ENCODE results near the gene BSCL2. TPM values are rescaled to one million over a fixed set of nuclear protein-coding genes. Genes with fewer than 3 reads are reported as not detected.
"Not testable (repeated sequence)": the region's sequence is repeated elsewhere in the genome, so short reads cannot be mapped to it uniquely, and the experiment has no call there.

Gene BSCL2
- total and polyA plus RNA-seq, 2 donors (not counting 1 experiment from before 2014, with no cell fraction given), result 38.5 to 56.3 TPM

DNA sequence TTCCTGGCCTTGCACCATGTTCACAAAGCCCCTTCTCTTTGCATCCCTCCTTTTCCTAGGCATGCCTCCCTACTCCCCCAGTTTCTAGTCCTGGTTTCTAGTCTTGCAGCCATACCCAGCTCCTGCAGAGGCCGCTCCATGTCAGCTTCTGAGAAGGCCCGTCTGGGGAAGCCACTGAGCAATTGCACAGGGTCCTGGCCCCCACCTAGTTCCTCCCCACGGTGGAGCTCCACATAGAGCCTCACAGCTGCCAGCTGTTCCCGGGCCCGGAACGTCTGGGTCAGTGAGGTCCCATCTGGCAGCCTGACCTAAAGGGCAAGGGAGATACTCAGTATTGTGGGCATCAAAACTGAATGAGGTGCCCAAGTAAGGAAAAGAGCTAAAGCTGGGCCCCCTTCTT, 30.5 kb downstream of the BSCL2 start:
- Histone ChIP-seq H3K4me3 (ENCODE audit: control extremely low read depth in 1 of 5, extremely low read depth in 1 of 5, insufficient read depth in 1 of 5, low read depth in 2 of 5, low read length in 4 of 5) (no peak overlapping the region), H3K9me3 (ENCODE audit: control extremely low read depth in 1 of 3, control insufficient read depth in 2 of 3, insufficient read depth in 1 of 3, low read length in 2 of 3) (no peaks in the 10 kb centered on the region), H4K20me1 (ENCODE audit: control insufficient read depth, insufficient read depth, low read length, poor library complexity, severe bottlenecking) (peaks cover 5% of the 10 kb centered on the region), H3K4me2 (replicated peaks; ENCODE audit: low read depth, low read length, poor library complexity, severe bottlenecking) (no peak overlapping the region), H3K27ac (ENCODE audit: low read length in 2 of 2) (peak overlapping the region in 1 of 2 donors; percentile 99), H2AFZ (ENCODE audit: insufficient read depth, low read depth, low read length, poor library complexity, severe bottlenecking) (no peak overlapping the region), H3K27me3 (replicated peaks in 1 of 4; ENCODE audit: control extremely low read depth in 1 of 4, control insufficient read depth in 3 of 4, insufficient read depth in 4 of 4, low read length in 3 of 4) (no peaks in the 10 kb centered on the region), H3K36me3 (replicated peaks in 1 of 2; ENCODE audit: control extremely low read depth in 1 of 2, control insufficient read depth in 1 of 2, extremely low read depth in 1 of 2, insufficient read depth in 2 of 2, low read length in 1 of 2) (peaks cover 1 to 27% of the 10 kb centered on the region in 2 experiments), H3K79me2 (ENCODE audit: control insufficient read depth, insufficient read depth, low read length) (peaks cover 58% of the 10 kb centered on the region), H3K4me1 (ENCODE audit: control insufficient read depth in 2 of 2, insufficient read depth in 2 of 2, low read length in 2 of 2) (peaks cover 22 to 35% of the 10 kb centered on the region in 2 donors), H3K9ac (ENCODE audit: low read length) (no peak overlapping the region)
- DNase-seq, result no peak
- TF ChIP-seq, protein P1, sequence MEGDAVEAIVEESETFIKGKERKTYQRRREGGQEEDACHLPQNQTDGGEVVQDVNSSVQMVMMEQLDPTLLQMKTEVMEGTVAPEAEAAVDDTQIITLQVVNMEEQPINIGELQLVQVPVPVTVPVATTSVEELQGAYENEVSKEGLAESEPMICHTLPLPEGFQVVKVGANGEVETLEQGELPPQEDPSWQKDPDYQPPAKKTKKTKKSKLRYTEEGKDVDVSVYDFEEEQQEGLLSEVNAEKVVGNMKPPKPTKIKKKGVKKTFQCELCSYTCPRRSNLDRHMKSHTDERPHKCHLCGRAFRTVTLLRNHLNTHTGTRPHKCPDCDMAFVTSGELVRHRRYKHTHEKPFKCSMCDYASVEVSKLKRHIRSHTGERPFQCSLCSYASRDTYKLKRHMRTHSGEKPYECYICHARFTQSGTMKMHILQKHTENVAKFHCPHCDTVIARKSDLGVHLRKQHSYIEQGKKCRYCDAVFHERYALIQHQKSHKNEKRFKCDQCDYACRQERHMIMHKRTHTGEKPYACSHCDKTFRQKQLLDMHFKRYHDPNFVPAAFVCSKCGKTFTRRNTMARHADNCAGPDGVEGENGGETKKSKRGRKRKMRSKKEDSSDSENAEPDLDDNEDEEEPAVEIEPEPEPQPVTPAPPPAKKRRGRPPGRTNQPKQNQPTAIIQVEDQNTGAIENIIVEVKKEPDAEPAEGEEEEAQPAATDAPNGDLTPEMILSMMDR (IDR thresholded peaks at IDR 0.05), result no peak
- no peak for TF ChIP-seq EZH2 (IDR thresholded peaks at IDR 0.05; ENCODE audit: borderline replicate concordance, insufficient read depth, low read depth, low read length, poor library complexity, severe bottlenecking)
- no peaks in the 10 kb centered on the region for H3K27me3 Mint-ChIP-seq
- peaks cover 44% of the 10 kb centered on the region for H3K4me1 Mint-ChIP-seq
- intact Hi-C loops (cut with micrococcal nuclease), result no loop called here
- ChIA-PET POLR2A (interaction anchor here (0.6 to 1.9 kb wide), 4 partner anchors 10 to 85 kb away, joined by 3 to 6 read pairs (median 3); partner anchors contain the start of genes C11orf98, CSKMT and TUT1), CTCF (interaction anchor here (0.5 to 1.8 kb wide), 5 partner anchors 18 to 1249 kb away, joined by 3 to 5 read pairs (median 4); partner anchors contain the start of gene INTS5)
- 89% methylated on average over 3 of the region's 6 CpGs for WGBS (ENCODE audit: insufficient coverage)
- H3K27ac Mint-ChIP-seq, result no peak overlapping the region
- H3K4me3 Mint-ChIP-seq, result peak overlapping the region; percentile 88
- no peaks in the 10 kb centered on the region for H3K9me3 Mint-ChIP-seq (ENCODE audit: insufficient read depth)
- ATAC-seq (ENCODE audit: low read depth), result no peak

DNA sequence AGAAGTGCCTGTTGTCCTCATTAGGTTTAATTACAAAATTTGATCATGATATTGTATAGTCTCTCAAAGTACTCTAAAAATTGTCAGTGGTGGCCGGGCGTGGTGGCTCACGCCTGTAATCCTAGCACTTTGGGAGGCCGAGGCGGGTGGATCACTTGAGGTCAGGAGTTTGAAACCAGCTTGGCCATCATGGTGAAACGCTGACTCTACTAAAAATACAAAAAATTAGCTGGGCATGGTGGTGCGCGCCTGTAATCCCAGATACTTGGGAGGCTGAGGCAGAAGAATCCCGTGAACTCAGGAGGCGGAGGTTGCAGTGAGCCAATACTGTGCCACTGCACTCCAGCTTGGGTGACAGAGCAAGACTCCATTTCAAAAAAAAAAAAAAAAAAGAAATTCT, 31.8 kb downstream of the BSCL2 start:
- H2AFZ ChIP-seq (ENCODE audit: insufficient read depth, low read depth, low read length, poor library complexity, severe bottlenecking); intact Hi-C loops (cut with micrococcal nuclease); H3K9me3 ChIP-seq (ENCODE audit: control extremely low read depth in 1 of 3, control insufficient read depth in 2 of 3, insufficient read depth in 1 of 3, low read length in 2 of 3); H3K27me3 Mint-ChIP-seq; H3K27me3 ChIP-seq (replicated peaks in 1 of 4; ENCODE audit: control extremely low read depth in 1 of 4, control insufficient read depth in 3 of 4, insufficient read depth in 4 of 4, low read length in 3 of 4); ATAC-seq (ENCODE audit: low read depth); H3K4me3 Mint-ChIP-seq; H3K9ac ChIP-seq (ENCODE audit: low read length); H3K4me3 ChIP-seq (ENCODE audit: control extremely low read depth in 1 of 5, extremely low read depth in 1 of 5, insufficient read depth in 1 of 5, low read depth in 2 of 5, low read length in 4 of 5); H4K20me1 ChIP-seq (ENCODE audit: control insufficient read depth, insufficient read depth, low read length, poor library complexity, severe bottlenecking); H3K9me3 Mint-ChIP-seq (ENCODE audit: insufficient read depth); H3K4me2 ChIP-seq (replicated peaks; ENCODE audit: low read depth, low read length, poor library complexity, severe bottlenecking); DNase-seq; H3K27ac Mint-ChIP-seq; H3K27ac ChIP-seq (ENCODE audit: low read length in 2 of 2): not testable (repeated sequence)
- ChIA-PET POLR2A (interaction anchor here (0.6 to 2.6 kb wide), 3 partner anchors 22 to 90 kb away, joined by 3 to 13 read pairs (median 4); partner anchors contain the start of genes INTS5 and TUT1), CTCF (interaction anchor here (0.6 to 1.8 kb wide), 2 partner anchors 19 to 185 kb away, joined by 3 to 5 read pairs; no protein-coding TSS in a partner anchor)
- Histone ChIP-seq H3K79me2 (ENCODE audit: control insufficient read depth, insufficient read depth, low read length) (peaks cover 71% of the 10 kb centered on the region), H3K4me1 (ENCODE audit: control insufficient read depth in 2 of 2, insufficient read depth in 2 of 2, low read length in 2 of 2) (peaks cover 26 to 41% of the 10 kb centered on the region in 2 donors), H3K36me3 (replicated peaks in 1 of 2; ENCODE audit: control extremely low read depth in 1 of 2, control insufficient read depth in 1 of 2, extremely low read depth in 1 of 2, insufficient read depth in 2 of 2, low read length in 1 of 2) (peaks cover 1 to 27% of the 10 kb centered on the region in 2 experiments)
- WGBS (ENCODE audit: insufficient coverage), result 100% methylated on average over 8 of the region's 10 CpGs
- peaks cover 50% of the 10 kb centered on the region for H3K4me1 Mint-ChIP-seq
